HG02642 (cell line): ENCODE data around the gene ERC2.

ENCODE experiments used
- ATAC-seq: cut with Tn5 transposase; IDR thresholded peaks from one replicate; pipeline ENCODE4 v1.9.1; 2021; ENCODE audit warnings: mild to moderate bottlenecking; ENCODE audit not compliant: unreplicated experiment, poor library complexity

The ERC2 gene

DNA sequence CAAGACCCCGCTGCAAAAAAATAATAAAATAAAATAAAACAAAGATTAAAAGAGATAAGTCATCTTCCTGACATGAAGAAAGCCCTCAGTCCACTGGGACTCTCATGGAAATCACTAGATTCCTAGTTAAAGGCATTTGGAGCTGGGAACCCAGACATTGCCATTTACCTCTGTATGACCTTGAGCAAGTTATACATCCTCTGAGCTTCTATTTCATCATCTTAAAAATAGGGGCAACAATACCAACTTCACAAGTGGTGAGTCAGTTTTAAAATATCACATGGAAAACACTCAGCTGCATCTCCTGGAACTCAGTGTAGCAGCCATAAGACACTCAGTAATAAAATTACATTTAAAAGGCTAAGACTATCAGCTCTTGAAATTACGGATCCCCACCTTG, 334.8 kb downstream of the ERC2 start:
- no peak for ATAC-seq

DNA sequence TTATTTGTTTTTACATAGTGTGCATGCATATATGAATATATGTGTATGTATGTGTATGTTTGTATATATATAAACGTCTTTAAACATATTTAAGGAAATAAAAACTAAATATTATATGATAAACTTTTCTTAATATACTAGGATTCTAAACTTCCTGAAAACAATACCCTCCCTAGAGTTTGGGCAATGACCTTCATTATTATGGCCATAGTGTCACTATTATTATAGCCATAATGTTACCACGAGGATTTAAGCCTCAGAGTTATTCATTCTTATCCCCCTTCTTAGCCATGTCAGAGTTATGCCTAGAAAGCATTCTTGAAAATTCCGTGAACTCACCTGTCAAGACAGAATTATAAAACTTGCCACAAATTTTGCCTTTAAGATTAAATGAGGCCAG, 335.5 kb downstream of the ERC2 start:
- ATAC-seq = no peak

DNA sequence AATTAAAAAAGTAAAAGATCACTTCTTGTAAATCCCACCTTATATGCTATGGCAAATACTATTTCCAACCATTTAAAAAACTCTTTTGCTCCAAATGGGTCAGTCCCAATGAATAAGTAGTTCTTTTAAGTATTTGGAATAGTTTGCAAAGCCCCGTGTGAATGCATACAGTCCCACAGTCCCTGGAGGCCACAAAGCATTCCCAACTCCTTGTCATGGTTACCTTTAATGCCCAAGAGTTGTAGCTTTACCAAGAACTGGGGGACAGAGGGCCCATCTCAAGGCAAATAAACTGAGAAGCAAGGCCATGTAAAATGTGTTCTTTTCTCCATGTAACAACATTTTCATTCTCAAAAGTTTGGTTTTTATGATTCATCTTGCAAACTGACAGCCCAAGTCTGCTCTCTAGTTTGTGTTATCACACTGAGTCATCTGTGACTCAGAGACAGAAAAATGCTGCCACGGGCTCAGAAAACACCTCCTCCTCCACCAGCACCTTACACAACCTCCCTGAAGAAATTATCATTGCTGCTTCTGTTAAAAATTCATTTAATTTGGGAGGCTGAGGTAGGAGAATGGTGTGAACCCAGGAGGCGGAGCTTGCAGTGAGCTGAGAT, 336.2 kb downstream of the ERC2 start:
- no peak for ATAC-seq

DNA sequence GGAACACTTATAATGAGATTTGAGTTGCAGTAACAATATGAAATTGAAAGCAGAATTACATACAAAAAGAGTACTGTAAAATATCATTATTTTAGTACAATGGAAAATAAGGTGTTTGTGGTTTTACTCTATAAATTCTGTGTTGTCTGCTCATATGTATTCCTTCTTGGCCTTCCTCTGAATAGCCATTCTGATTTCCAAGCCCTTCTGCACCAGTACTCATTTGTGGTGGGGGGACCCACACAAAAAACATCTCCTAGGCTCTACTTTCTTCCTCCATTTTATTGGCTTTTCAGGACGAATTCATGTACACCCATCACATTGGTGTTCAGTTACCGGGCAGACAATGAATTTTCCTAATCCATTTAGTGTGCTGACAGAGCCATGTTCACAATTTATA, 338.2 kb downstream of the ERC2 start:
- no peak for ATAC-seq

DNA sequence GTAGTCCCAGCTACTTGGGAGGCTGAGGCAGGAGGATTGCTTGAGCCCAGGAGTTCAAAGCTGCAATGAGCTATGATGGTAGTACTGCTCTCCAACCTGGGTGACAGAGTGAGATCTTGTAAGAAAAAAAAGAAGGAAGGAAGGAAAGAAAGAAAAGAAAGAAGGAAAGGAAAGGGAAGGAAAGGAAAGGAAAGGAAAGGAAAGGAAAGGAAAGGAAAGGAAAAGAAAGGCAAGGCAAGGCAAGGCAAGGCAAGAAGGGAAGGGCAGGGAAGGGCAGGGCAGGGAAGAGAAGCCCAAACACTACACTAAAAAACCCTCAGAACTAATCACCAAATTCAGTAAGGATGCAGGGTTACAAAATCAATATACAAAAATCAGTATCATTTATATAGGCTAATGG, 341.6 kb downstream of the ERC2 start:
- ATAC-seq = no peak

DNA sequence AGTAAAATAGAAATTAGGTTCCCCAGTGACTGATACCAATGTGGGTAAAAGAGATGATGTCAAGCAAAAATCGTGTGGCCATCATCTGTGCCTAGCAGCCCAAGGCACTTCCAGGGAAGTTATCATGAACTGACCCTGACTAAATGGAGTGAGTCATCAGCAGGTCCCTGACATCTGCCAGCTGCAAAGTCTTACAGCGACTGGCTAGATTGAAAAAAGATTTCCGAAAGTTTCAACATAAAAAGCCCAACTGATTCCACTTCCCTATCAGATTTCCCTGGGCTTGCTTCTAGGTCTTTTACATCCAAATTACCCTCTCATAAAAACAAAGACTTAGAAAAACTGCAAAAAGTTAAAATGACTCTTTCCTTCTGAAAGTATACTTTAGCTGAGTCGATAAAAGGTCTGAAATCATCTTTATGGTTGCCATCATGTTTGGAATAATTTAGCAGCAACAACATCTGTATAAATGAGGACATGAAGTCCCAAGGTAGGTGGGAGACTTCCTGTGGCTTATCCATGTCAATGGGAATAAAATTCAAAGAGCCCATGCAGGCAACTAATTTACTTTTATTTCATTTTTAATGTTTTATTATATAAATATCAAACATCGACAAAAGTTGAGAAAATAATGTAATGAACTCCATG, 342.8 kb downstream of the ERC2 start:
- no peak for ATAC-seq

DNA sequence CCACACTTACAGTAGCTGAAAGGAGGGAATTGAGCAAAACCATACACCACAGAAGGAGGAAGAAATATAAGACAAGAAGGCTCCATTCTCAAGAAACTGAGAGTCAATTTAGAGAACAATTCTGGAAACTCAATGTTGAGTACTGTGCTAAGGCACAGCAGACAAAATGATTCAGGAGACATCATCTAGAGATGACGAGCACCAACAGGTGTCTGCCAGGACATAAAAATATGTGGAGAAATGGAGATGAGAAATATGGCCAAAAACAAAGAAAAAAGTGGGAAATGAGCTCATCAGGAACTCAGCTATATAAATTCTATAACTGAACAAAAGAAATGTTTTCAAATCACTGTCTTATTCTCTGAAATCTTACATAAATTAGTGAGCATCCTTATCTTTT, 343.7 kb downstream of the ERC2 start:
- no peak for ATAC-seq

DNA sequence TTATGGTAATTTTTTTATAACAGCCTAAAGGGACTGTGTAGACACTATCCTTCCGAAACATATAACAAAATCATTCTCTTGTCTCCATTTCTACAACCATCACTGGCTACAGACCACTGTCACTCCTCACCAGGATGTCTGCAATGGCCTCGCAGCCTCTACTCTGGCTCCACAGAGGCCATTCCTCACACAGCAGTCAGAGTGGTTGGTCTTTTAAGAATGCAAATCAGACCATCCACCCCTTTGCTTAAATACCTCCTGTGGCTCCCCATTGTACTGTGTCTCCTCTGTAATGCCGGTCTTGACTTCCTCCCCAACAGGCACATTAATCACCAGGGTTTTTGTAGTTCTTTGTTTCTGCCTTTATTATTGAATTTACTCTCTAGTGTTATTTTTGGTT, 344.8 kb downstream of the ERC2 start:
- no peak for ATAC-seq

DNA sequence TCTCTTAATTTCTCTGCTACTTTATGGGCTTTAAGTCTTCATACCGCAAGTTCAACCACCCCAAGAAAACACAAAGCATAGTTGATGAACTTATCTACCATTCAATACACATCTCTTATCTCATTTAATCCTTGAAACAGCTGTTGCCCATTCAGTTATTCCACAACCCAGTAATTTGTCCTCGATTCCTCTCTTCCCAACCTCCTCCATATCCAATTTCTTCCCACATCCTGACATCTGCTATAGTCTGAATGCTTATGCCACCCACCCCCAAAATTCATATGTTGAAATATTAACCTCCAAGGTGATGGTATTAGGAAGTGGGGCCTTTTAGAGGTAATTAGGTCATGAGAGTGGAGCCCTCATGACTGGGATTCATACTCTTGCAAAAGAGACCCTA, 345.4 kb downstream of the ERC2 start:
- no peak for ATAC-seq

DNA sequence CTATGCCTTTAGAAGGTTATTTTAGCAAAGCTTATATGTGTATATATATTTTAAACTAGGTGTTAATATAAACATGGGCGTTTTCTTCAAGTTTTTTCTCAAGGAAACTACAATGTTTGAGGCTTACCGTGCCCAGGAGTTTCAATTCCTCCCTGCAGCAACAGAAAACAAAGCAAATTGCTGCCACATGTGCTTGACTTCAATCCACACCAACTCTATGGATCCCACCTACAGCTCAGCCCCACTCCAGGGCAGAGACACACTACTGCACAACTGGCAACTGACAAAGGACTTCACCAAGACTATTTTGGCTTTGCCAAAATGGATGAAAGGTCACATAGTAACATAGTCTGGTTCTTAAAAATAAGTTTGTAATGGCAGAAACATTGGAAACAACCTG, 346.6 kb downstream of the ERC2 start:
- ATAC-seq = no peak

DNA sequence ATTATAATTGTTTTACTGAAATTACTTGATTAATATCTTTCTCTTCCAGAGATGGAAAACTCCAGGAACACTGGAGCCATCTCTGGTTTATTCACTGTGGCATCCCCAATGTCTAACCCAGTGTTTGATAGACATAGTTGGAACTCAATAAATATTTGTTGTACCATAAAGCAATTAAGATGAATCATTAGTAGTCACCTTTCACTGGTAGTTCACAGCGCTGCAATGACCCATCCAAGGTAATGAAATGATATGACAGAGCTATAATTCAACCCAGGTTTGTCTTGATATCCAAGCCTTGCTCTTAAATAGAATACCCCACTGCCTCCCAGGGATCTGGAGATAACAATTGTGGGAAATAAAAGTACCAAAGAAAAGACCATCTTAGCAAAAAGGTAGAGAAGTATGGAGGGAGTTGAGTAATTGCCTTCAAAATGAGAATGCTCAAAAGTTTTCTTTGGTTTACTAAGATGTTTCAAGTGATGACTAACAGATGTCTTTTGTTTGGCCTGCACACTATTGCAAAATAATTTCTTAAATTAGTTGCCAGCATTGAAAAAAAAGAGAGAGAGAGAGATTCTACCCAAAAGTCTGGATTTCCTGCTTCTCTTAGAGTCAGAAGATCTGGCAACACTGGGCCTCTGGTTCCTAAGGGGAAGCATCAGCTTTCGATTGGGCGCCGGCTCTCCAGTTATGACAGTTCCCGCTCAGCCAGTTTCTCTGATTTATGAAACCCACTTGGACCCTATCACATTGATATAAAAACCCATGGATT, 348.5 kb downstream of the ERC2 start:
- ATAC-seq = no peak

DNA sequence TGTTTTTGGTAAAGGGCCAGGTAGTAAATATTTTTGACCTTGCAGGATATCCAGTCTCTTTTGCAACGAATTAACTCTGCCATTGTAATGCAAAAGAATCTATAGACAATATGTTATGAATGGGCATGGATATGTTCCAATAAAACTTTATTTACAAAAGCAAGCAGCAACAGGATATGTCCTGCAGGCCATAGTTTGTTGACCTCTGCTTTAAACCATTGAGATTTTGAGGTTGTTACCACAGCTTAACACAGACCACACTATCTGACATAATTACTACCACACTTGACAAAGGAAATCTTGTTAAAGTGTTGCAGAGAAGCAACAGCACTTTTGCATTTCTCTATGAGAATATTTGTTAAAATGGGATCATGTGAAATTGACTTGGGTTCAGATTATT, 349.3 kb downstream of the ERC2 start:
- ATAC-seq = no peak

DNA sequence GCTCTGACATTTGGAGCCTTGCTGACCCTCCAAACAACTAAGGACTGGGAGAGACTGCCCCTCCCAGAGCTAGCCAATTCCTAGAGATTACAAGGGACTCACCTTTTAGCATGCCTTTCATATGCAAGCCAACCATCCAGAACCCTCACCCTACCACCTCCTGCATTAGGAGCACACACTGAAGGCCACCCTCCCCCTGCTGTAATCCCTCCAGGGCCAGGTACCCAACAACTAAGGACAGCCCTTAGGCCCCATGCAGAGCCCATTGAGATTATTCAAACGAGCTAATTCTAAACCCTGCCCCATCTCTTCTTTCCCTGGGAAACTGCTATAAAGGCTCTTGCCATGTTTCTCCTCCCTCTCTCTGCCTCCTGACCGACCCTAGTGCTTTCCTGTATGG, 352.6 kb downstream of the ERC2 start:
- ATAC-seq = no peak

DNA sequence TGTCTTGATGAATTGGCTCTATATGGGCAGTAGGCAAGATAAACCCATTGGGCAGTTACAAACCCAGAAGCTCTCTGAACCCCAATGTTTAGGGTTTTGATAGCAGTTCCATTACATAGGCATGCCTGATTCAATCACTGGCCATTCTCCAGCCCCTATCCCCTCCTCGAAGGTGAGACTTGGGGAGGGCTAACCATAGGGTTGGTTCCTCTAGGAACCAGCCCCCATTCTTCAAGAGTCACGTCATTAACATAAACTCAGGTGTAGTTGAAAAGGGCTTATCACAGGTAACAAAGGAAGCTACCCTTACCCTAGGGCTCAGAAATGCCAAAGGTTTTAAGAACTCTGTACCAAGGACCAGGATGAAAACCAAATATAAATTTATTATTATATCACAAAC, 353.1 kb downstream of the ERC2 start:
- ATAC-seq = no peak

DNA sequence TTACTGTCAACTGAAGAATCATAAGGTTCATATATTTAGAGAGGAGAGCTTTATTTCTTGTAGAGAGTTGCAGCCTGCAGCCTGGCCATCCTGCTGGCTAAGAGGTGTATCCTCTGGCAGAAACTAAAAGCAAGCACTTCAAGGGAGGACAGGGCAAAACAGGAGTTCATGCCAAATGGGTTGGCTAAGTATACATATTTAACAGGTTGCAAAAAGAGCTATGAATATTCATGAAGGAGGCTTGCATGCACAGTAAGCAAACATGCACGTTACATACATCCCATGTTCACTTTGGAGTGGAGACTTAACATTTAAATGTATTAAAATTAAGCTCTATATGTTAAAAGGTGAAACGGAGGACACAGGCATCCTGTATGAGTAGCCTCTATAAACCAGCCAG, 354.4 kb downstream of the ERC2 start:
- no peak for ATAC-seq

DNA sequence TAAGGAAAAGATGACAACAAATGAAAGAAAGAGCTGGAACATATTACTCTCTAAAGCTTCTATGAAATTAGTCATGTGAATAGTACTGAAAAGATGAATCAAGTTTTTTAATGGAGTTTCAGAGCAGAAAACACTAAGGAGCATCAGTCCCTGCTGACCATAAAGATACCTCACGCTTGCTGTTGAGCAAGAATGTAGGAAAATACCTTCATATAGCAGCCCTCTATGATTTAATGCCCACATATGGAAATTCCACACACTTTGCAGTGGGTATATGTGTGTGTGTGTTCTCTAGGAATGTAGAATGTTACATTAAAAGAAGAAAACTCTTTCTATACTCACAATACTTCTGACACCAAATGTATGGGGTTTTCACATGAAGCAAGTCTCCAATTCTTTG, 355.0 kb downstream of the ERC2 start:
- no peak for ATAC-seq

DNA sequence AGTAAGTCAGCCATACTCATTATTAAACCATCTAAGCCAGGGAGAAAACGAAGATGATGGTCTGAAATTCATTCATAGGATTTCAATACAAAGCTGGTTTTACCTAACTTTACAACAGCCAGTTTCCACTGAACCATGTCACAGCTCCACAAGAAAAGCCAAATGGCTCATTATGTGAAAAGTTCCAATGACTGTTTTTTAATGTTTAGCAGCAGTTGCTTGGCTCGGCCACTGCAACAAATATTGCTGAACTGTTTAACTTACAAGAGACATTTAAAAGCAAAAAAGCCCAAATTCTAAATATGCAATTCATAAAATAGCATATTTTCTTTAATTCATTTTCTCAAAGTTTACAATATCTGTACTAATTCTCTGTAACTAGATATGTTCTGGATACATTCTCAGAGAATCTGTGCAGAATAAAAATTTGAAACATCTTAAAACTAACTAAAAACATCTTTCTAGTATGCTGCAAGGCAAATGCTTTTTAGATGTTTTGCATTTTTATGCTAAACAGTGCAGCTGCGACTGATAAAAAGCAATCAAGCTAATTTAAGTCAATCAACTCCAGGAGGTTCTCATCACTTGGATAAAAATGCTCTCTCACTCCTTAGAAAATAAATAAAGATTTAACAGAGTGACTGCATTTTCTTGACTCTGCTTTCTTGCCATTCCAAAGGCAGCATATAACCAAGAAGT, 356.5 kb downstream of the ERC2 start:
- no peak for ATAC-seq

DNA sequence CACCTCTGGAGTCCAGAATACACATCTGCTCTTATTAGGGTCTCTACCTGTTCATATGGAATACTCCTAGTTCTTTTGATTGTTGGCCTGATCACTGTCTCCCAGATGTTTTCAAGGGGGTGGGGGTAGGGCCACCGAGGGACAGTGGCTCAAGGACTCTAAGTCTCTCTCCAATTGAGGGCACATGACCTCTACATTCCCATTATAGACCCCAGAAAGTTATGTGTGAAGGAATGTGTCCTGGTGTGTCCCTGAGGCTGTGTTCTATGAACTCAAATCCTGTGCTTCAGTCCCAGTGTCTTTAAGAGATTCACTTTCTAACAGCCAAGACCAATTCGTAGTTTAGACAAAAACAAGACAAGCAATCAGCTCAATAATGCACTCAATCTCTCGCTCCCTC, 357.4 kb downstream of the ERC2 start:
- ATAC-seq = no peak

DNA sequence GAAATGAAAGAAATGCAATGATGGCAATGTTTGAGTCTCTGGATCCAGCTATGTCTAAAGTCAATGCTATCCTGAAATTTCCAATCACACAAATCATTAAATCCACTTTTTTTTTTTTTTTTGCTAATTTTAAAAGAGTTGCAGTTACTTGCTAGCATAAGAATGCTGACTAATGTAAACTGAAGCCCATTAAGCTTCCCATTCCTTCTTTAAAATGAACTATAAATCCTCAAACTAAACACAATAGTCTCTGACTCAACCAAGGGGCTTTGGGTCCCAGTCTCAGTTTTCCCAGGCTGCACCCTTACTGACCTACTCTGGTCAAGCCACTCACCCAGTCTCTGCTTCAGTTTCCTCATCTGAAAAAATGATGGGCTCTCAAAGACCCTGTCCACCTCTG, 361.1 kb downstream of the ERC2 start:
- ATAC-seq = no peak

DNA sequence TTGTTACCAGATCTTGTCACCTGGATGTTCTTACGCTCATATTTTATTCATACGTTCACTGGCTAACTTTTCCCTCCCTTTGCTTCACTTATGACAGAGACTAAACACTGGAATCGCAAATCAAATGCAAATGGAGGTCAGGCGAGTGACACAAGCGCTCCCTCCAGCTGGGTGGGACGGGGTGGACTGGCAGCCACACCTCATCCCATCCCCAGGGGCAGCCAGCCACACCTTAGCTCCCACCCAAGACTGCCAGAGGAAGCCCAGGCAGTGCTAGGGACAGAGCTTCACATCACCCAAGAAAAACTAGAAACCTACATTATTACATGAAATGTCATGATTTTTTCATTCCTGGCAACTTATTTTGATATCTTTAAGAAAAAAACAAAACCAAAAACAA, 366.2 kb downstream of the ERC2 start:
- ATAC-seq = no peak

DNA sequence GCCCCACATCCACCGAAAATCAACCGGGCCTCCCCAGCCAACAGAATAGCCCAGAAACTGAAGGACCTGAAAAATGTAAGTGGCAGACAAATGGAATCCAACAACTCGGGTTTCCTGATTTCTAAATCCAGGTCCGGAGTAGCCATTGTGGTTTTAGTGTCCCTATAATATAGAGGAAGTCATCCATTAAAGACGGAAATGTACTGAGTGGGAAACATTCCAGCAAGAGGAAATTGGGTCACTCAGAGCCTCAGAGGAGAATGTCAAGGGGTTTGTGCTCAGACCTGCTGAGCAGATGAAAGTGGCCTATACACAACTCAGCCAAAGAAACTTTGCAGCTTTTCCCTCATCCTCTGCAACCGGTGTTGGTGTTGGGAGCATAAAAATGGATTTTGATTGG, 366.7 kb downstream of the ERC2 start:
- no peak for ATAC-seq
